Pancreas (tissue), 10 donors: ENCODE results near the gene LMBR1. TPM values are rescaled to one million over a fixed set of nuclear protein-coding genes. Genes with fewer than 3 reads are reported as not detected.
A peak's percentile ranks its signal among the peaks of the same experiment; 100 is the strongest.

ENCODE experiments used
- ATAC-seq, 4 donors: fragments of 200-7000 bp; cut with Tn5 transposase; one replicate each; pipeline versions ENCODE4 v1.8.0 to v1.9.1; 2020; ENCODE audit warnings: mild to moderate bottlenecking in 4 of 4, moderate library complexity in 4 of 4
- DNase-seq, 6 donors: peaks; one replicate each; pipeline ENCODE4 v3.0.0-alpha.2; 2020
- FAIRE-seq: peaks from 2 replicates; lab custom pipeline; 2012; peaks lifted over from hg19 to GRCh38; lab: Jason Lieb, UNC
- H3K27ac ChIP-seq, 4 donors: fragments of 200-600 bp; sonication (generic); 1 replicate in 3 of 4; 2 replicates in 1 of 4; pipeline versions ENCODE4 v1.5.0 to v1.8.0; 2020
- H3K27me3 ChIP-seq, 4 donors: fragments of 200-600 bp; one replicate each; pipeline ENCODE4 v1.8.0; 2021
- H3K36me3 ChIP-seq, 3 donors: fragments of 200-600 bp; sonication (generic) in 1 of 3; one replicate each; pipeline versions ENCODE4 v1.5.0 to v1.8.0; 2020 to 2021
- H3K4me1 ChIP-seq, 3 donors: fragments of 200-600 bp; one replicate each; pipeline ENCODE4 v1.8.0; 2021
- H3K4me3 ChIP-seq, 4 donors: fragments of 200-600 bp; sonication (generic) in 2 of 4; one replicate each; pipeline versions ENCODE4 v1.5.0 to v1.8.0; 2020 to 2021
- H3K9me3 ChIP-seq, 4 donors: fragments of 200-600 bp; one replicate each; pipeline ENCODE4 v1.8.0; 2021
- WGBS, 2 donors: extraction: QIAGEN DNeasy Blood & Tissue Kit; methylation state at CpG; one replicate each; pipeline ENCODE4 v1.1.7; 2013; 5-methylcytosine and 5-hydroxymethylcytosine counted together
- intact Hi-C, 3 donors: fragments of 100-400 bp; cut with DNase I; formaldehyde crosslinking; loops; one replicate each; pipeline versions ENCODE4 v1.11.1 to v1.14.2; 2022
- polyA plus RNA-seq, 2 donors: library from polyadenylated mRNA; stranded (reverse); fragments of 200-250 nt; gene quantifications; one replicate each; pipeline ENCODE4 v1.2.3, GENCODE V29; 2013
- total RNA-seq, 6 donors: library from RNA; stranded (reverse); fragmentation: NEBNext Ultra II Directional in 4 of 6; extraction: Animal tissue kit (Norgen Biotek cat#: 25700) in 4 of 6; gene quantifications; one replicate each; pipeline versions ENCODE4 v1.2.1 to v1.2.4, GENCODE V29; 2021 to 2023
- TF ChIP-seq, protein P1 (sequence below), 4 donors: fragments of 200-600 bp; sonication (generic) in 3 of 4; IDR thresholded peaks; one replicate each; pipeline versions ENCODE4 v1.5.0 to v1.8.0; 2021; ENCODE audit warnings: antibody characterized with exemption in 4 of 4
- donor health status: healthy with polysubstance abuse.
- donor health status: DM: no; HTN: no; CAD: no; lungs with moderate emphysema.
- donor health status: DM: no; HTN: no; CAD: no.
- donor health status: control.
- donor health status: control.
- donor health status: Bipolar disorder and iron deficiency.
- donor health status: DM: yes; HTN: yes; CAD: no.
- donor health status: DM: no; HTN: no; CAD: no.
- donor health status: DM: no; HTN: no; CAD: no.
- donor health status: DM: yes; HTN: yes; CAD: no.

The LMBR1 gene
- total and polyA plus RNA-seq, 8 donors, result 6.7 to 40.4 (median 24.7) TPM

DNA sequence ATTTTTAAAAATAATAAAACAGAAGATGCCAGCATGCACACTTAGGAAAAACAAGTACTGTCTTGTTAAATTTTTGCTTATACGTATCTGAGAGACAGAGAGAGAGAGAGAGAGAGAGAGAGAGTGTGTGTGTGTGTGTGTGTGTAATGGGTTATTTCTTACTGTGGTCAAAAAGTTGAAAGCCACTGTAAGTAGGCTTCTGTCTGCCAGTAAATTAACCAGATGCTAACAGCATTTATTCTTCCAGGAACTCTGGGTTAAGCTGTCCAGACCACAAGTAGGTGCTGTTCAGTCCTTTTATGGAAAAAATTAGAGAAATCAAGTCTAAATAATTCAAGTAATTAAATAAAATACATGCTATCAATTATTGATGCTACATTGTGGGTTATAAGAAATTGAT lies 212.7 kb downstream of the LMBR1 start:
- Histone ChIP-seq H3K4me1 (no peaks in the 10 kb centered on the region), H3K27me3 (no peaks in the 10 kb centered on the region), H3K27ac (no peak overlapping the region), H3K9me3 (no peaks in the 10 kb centered on the region), H3K4me3 (no peak overlapping the region), H3K36me3 (peaks cover 0 to 33% (median 4%) of the 10 kb centered on the region in 3 donors)
- ATAC-seq, result no peak
- DNase-seq, result no peak
- 59 to 96% methylated on average over 1 of the region's 1 CpG for WGBS, 2 donors
- intact Hi-C loops, result no loop called here
- TF ChIP-seq, protein P1, sequence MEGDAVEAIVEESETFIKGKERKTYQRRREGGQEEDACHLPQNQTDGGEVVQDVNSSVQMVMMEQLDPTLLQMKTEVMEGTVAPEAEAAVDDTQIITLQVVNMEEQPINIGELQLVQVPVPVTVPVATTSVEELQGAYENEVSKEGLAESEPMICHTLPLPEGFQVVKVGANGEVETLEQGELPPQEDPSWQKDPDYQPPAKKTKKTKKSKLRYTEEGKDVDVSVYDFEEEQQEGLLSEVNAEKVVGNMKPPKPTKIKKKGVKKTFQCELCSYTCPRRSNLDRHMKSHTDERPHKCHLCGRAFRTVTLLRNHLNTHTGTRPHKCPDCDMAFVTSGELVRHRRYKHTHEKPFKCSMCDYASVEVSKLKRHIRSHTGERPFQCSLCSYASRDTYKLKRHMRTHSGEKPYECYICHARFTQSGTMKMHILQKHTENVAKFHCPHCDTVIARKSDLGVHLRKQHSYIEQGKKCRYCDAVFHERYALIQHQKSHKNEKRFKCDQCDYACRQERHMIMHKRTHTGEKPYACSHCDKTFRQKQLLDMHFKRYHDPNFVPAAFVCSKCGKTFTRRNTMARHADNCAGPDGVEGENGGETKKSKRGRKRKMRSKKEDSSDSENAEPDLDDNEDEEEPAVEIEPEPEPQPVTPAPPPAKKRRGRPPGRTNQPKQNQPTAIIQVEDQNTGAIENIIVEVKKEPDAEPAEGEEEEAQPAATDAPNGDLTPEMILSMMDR (IDR thresholded peaks at IDR 0.05), result no peak
- FAIRE-seq, result no peak

DNA sequence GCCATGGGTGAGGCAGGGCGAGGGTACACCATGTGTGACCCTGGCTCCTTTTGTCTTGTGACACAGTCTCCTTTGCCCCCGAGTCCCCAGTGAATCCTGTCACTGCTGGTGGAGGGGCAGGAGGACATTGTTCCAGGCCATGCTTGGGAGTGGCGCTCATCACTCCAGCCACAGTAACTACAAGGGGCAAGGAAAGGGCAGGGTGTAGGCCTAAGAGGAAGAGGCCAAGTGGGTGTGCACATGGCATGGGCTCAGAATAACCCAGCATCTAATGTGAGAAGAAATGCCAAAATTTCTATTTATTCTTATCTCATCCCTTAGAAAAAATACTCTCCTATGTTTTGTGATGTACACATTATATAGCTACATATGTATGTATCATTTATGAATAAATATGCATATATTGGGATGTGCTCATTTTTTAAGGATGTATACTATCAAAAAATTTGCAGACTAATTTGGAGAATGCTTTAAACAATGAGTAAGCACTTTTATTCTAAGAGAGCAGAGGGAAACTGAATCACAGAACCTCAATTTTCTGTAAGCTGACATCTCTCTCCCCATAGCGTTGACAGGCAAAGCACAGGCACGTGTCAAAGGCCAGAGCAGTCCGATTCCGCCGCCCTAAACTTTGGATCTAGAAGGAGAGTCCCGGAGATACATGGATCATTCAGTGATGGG lies 215.5 kb downstream of the LMBR1 start:
- no peaks in the 10 kb centered on the region for H3K4me1 ChIP-seq
- H3K9me3 ChIP-seq, result no peaks in the 10 kb centered on the region
- H3K27me3 ChIP-seq, result no peaks in the 10 kb centered on the region
- 94 to 97% methylated on average over 9 of the region's 9 CpGs for WGBS, 2 donors
- H3K27ac ChIP-seq, result no peak overlapping the region
- H3K4me3 ChIP-seq, result no peak overlapping the region
- H3K36me3 ChIP-seq, result peaks cover 0 to 23% (median 4%) of the 10 kb centered on the region in 3 donors
- intact Hi-C loops, result no loop called here
- no peak for ATAC-seq
- no peak for FAIRE-seq
- TF ChIP-seq, protein P1 (IDR thresholded peaks at IDR 0.05), result no peak
- DNase-seq, result no peak

- intact Hi-C loops, result no loop called here
- DNase-seq (no peak), ATAC-seq (no peak), FAIRE-seq (no peak)
- Histone ChIP-seq H3K27me3 (no peaks in the 10 kb centered on the region), H3K36me3 (peaks cover 0 to 15% (median 0%) of the 10 kb centered on the region in 3 donors), H3K4me3 (no peak overlapping the region), H3K9me3 (no peaks in the 10 kb centered on the region), H3K27ac (no peak overlapping the region), H3K4me1 (no peaks in the 10 kb centered on the region)
- TF ChIP-seq, protein P1 (IDR thresholded peaks at IDR 0.05), result no peak
- 85 to 97% methylated on average over 19 of the region's 19 CpGs for WGBS, 2 donors
These were observed 216.7 kb downstream of the LMBR1 start for GRCh38 chr7:156676263-156676662.

- DNase-seq, result no peak
- Histone ChIP-seq H3K27me3 (no peaks in the 10 kb centered on the region), H3K9me3 (no peaks in the 10 kb centered on the region), H3K4me3 (no peak overlapping the region), H3K4me1 (no peaks in the 10 kb centered on the region), H3K27ac (no peak overlapping the region), H3K36me3 (peaks cover 0 to 14% (median 0%) of the 10 kb centered on the region in 3 donors)
- 73 to 76% methylated on average over 9 of the region's 9 CpGs for WGBS, 2 donors
- peak in 1 of 4 donors; percentile 8 for ATAC-seq
- TF ChIP-seq, protein P1 (IDR thresholded peaks at IDR 0.05), result no peak
- intact Hi-C loops, result no loop called here
- FAIRE-seq, result no peak
These were observed 217.3 kb downstream of the LMBR1 start for GRCh38 chr7:156675721-156676120.

GRCh38 chr7:156673902-156674301 lies 219.1 kb downstream of the LMBR1 start:
- FAIRE-seq, result no peak
- Histone ChIP-seq H3K9me3 (no peaks in the 10 kb centered on the region), H3K36me3 (peaks cover 0 to 8% (median 0%) of the 10 kb centered on the region in 3 donors), H3K27me3 (no peaks in the 10 kb centered on the region), H3K27ac (no peak overlapping the region), H3K4me1 (no peaks in the 10 kb centered on the region), H3K4me3 (no peak overlapping the region)
- TF ChIP-seq, protein P1 (IDR thresholded peaks at IDR 0.05), result no peak
- 89 to 94% methylated on average over 9 of the region's 9 CpGs for WGBS, 2 donors
- DNase-seq, result no peak
- intact Hi-C loops, result no loop called here
- ATAC-seq, result no peak
